Panc1 (cell line): ENCODE results near the gene CLMN. TPM values are rescaled to one million over a fixed set of nuclear protein-coding genes. Genes with fewer than 3 reads are reported as not detected.

ENCODE experiments used
- ATAC-seq: fragments of 200-7000 bp; cut with Tn5 transposase; 2 replicates; pipeline ENCODE4 v1.9.1; 2020; ENCODE audit warnings: mild to moderate bottlenecking, moderate library complexity
- BruUV-seq: library from RNA; stranded (reverse); fragments of 400-500 nt; replicated peaks from 2 replicates; lab custom pipeline; 2021; lab: Mats Ljungman, UMichigan
- CTCF ChIA-PET: fragments of 300-600 bp; sonication (Branson Sonifier 250); formaldehyde crosslinking; loops from one replicate; lab custom pipeline; 2022; ENCODE audit warnings: antibody characterized with exemption; lab: Charles Lee
- POLR2A ChIA-PET: fragments of 300-600 bp; sonication (Branson Sonifier 250); formaldehyde crosslinking; loops from one replicate; lab custom pipeline; 2022; ENCODE audit warnings: antibody characterized with exemption; lab: Charles Lee
- DNase-seq: peaks from one replicate; pipeline ENCODE4 v3.0.0-alpha.2; 2010; ENCODE audit warnings: low read depth, low spot score
- H3K27ac ChIP-seq: 2 replicates; pipeline ENCODE4 v1.5.1; 2011; ENCODE audit warnings: mild to moderate bottlenecking, low read length, inconsistent platforms
- H3K27me3 ChIP-seq: fragments of 200-500 bp; sonication (Bioruptor generic); 2 replicates; pipeline ENCODE4 v1.6.0; 2014; ENCODE audit warnings: low read length, inconsistent platforms; ENCODE audit not compliant: control insufficient read depth, insufficient read depth
- H3K36me3 ChIP-seq: fragments of 200-500 bp; sonication (Bioruptor generic); 2 replicates; pipeline ENCODE4 v1.5.1; 2014; ENCODE audit warnings: inconsistent platforms, mild to moderate bottlenecking, low read length, moderate library complexity; ENCODE audit not compliant: control insufficient read depth, insufficient read depth
- H3K4me1 ChIP-seq: 2 replicates; pipeline ENCODE4 v1.5.1; 2011; ENCODE audit warnings: inconsistent platforms, mild to moderate bottlenecking, low read length, moderate library complexity; ENCODE audit not compliant: control insufficient read depth, insufficient read depth
- H3K4me3 ChIP-seq, 2 experiments: 2 replicates each; pipeline ENCODE4 v1.5.1; 2011 to 2012; ENCODE audit warnings: low read depth in 2 of 2, low read length in 2 of 2, mild to moderate bottlenecking in 2 of 2, inconsistent platforms in 1 of 2, moderate library complexity in 1 of 2
- H3K9me3 ChIP-seq: fragments of 200-500 bp; sonication (Bioruptor generic); 2 replicates; pipeline ENCODE4 v1.5.1; 2014; ENCODE audit warnings: low read depth, mild to moderate bottlenecking, inconsistent platforms, low read length, moderate library complexity; ENCODE audit not compliant: control insufficient read depth, insufficient read depth
- POLR2AphosphoS5 ChIP-seq: IDR thresholded peaks from 2 replicates; pipeline ENCODE4 v1.6.1; 2012; ENCODE audit warnings: mild to moderate bottlenecking, low read depth, low read length, moderate library complexity
- SIN3A ChIP-seq: IDR thresholded peaks from 2 replicates; pipeline ENCODE4 v1.6.1; 2012; ENCODE audit warnings: low read depth, mild to moderate bottlenecking, low read length, moderate library complexity, borderline replicate concordance; ENCODE audit not compliant: insufficient read depth
- TCF7L2 ChIP-seq: IDR thresholded peaks from 2 replicates; pipeline ENCODE4 v1.6.1; 2011; ENCODE audit warnings: mild to moderate bottlenecking, low read depth, low read length, inconsistent platforms
- in situ Hi-C: cut with HindIII; loops from 2 replicates; pipeline ENCODE4 v1.10.0; 2016; ENCODE audit warnings: low sequenced_read_pairs, low pct_unique_long_range_greater_than_20kb
- intact Hi-C: fragments of 100-400 bp; cut with micrococcal nuclease; formaldehyde crosslinking; loops from one replicate; pipeline ENCODE4 v1.10.0; 2022; ENCODE audit not compliant: unreplicated experiment
- total RNA-seq: library from RNA; stranded (reverse); gene quantifications from one replicate; pipeline ENCODE4 v1.2.1, GENCODE V29; 2021; ENCODE audit not compliant: unreplicated experiment
- TF ChIP-seq, protein P1 (sequence below), 2 experiments: IDR thresholded peaks; 2 replicates each; pipeline ENCODE4 v1.6.1; 2011 to 2012; ENCODE audit warnings: low read depth in 2 of 2, control low read depth in 1 of 2, low read length in 1 of 2, mild to moderate bottlenecking in 1 of 2, moderate library complexity in 1 of 2; ENCODE audit not compliant: insufficient read depth in 1 of 2
- TF ChIP-seq, protein P2 (sequence below): fragments of 450-650 bp; IDR thresholded peaks from 2 replicates; pipeline ENCODE4 v1.5.1; 2017; ENCODE audit warnings: mild to moderate bottlenecking

CLMN gene
- total RNA-seq, 1 experiment from 2014 or later, result 34.9 TPM

DNA sequence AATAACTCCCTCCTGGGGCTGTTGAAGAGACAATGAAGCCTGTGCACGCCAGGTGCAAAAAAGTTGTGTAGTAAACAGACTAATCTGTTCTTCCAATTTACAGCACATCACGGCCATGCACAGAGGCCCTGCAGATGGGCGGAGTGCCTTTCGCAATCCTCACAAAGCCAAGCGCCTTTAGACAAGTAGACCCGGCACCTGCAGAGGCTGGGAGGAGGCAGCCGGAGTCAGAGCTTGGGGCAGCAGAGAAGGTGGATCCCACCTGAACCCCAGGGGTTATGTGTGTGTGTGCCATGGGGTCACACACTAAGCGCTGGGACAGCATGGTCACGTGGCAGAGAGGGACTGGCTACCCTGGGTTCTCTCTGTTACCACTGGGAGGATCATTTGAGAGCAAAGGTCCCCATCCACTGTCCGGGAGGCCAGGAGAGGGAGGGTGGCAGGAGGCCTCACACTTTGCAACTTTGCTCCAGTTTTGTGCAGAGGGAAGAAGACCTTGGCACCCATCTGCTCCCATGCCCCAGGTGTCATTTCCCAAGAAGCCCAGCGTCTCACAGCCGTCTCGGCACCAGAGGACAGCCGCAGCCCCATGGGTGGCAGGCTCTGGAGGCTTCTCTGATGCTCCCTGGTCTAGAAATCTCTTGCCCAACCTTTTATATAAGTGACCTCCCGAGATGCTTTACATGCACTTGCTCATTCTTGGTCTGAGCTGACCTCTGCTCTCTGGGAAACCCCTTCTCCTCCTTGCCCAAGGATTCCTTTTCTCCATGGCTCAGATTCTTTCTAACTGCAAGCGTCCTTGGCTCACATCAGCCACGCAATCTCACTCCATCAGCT lies 82.4 kb downstream of the CLMN start:
- ATAC-seq, result no peak
- Histone ChIP-seq H3K4me1 (peaks cover 1% of the 10 kb centered on the region; the same call in 1 of the 2 replicates), H3K4me3 (no peak overlapping the region), H3K27me3 (no peaks in the 10 kb centered on the region), H3K27ac (no peak overlapping the region), H3K36me3 (no peaks in the 10 kb centered on the region), H3K9me3 (no peaks in the 10 kb centered on the region)
- POLR2A ChIA-PET, result no interaction called here
- BruUV-seq, result no TSS peak
- TF ChIP-seq POLR2AphosphoS5 (no peak), TCF7L2 (no peak), SIN3A (no peak)
- TF ChIP-seq, protein P1, sequence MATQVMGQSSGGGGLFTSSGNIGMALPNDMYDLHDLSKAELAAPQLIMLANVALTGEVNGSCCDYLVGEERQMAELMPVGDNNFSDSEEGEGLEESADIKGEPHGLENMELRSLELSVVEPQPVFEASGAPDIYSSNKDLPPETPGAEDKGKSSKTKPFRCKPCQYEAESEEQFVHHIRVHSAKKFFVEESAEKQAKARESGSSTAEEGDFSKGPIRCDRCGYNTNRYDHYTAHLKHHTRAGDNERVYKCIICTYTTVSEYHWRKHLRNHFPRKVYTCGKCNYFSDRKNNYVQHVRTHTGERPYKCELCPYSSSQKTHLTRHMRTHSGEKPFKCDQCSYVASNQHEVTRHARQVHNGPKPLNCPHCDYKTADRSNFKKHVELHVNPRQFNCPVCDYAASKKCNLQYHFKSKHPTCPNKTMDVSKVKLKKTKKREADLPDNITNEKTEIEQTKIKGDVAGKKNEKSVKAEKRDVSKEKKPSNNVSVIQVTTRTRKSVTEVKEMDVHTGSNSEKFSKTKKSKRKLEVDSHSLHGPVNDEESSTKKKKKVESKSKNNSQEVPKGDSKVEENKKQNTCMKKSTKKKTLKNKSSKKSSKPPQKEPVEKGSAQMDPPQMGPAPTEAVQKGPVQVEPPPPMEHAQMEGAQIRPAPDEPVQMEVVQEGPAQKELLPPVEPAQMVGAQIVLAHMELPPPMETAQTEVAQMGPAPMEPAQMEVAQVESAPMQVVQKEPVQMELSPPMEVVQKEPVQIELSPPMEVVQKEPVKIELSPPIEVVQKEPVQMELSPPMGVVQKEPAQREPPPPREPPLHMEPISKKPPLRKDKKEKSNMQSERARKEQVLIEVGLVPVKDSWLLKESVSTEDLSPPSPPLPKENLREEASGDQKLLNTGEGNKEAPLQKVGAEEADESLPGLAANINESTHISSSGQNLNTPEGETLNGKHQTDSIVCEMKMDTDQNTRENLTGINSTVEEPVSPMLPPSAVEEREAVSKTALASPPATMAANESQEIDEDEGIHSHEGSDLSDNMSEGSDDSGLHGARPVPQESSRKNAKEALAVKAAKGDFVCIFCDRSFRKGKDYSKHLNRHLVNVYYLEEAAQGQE (IDR thresholded peaks at IDR 0.05; ENCODE audit: insufficient read depth in 1 of 2, low read depth in 2 of 2, low read length in 1 of 2), result no peak
- intact Hi-C loops (no loop called here), in situ Hi-C loops (no loop called here)
- CTCF ChIA-PET, result no interaction called here
- no peak for DNase-seq

DNA sequence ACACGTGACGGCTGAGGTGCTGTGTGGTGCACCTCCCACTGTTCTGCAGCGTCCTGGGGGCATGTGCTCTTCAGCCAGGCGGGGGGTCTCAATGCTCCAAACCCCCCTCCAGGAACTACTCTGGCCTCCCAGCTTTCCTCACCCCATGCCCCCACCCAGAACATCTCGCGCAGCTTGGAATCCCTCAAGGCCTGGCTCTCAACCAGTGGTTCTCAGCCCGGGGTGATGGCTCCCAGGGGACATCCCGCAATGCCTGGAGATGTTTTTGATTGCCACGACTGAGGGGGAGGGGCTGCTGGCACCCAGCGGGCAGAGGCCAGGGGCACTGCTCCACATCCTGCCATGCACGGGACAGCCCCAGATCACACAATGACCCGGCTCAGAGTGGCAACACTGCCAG lies 83.5 kb downstream of the CLMN start:
- intact Hi-C loops (no loop called here), in situ Hi-C loops (no loop called here)
- CTCF ChIA-PET, result no interaction called here

More for the DNA sequence above, 83.5 kb downstream of the CLMN start:
- ATAC-seq (no peak), DNase-seq (no peak)
- Histone ChIP-seq H3K27ac (no peak overlapping the region), H3K27me3 (no peaks in the 10 kb centered on the region), H3K36me3 (no peaks in the 10 kb centered on the region), H3K9me3 (no peaks in the 10 kb centered on the region), H3K4me1 (peaks cover 3% of the 10 kb centered on the region; the same call in 1 of the 2 replicates), H3K4me3 (no peak overlapping the region)
- no TSS peak for BruUV-seq
- POLR2A ChIA-PET, result no interaction called here
- TF ChIP-seq SIN3A (no peak), POLR2AphosphoS5 (no peak), TCF7L2 (no peak)
- TF ChIP-seq, protein P2, sequence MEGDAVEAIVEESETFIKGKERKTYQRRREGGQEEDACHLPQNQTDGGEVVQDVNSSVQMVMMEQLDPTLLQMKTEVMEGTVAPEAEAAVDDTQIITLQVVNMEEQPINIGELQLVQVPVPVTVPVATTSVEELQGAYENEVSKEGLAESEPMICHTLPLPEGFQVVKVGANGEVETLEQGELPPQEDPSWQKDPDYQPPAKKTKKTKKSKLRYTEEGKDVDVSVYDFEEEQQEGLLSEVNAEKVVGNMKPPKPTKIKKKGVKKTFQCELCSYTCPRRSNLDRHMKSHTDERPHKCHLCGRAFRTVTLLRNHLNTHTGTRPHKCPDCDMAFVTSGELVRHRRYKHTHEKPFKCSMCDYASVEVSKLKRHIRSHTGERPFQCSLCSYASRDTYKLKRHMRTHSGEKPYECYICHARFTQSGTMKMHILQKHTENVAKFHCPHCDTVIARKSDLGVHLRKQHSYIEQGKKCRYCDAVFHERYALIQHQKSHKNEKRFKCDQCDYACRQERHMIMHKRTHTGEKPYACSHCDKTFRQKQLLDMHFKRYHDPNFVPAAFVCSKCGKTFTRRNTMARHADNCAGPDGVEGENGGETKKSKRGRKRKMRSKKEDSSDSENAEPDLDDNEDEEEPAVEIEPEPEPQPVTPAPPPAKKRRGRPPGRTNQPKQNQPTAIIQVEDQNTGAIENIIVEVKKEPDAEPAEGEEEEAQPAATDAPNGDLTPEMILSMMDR, result no peak
- TF ChIP-seq, protein P1 (IDR thresholded peaks at IDR 0.05; ENCODE audit: insufficient read depth in 1 of 2, low read depth in 2 of 2, low read length in 1 of 2), result no peak
